ENCODE results near the gene ZNF835.

The ZNF835 gene

GRCh38 chr19:56671613-56671994 lies at the start of gene ZNF835:
Gene ZNF835 (minus strand): TSS chr19:56671757. CDS start chr19:56665198, 6,559 bp downstream.
- Histone ChIP-seq H3K27ac (ENCODE audit: low read length) (peak within 1 kb of the TSS; percentile 46), H3K4me1 (ENCODE audit: control insufficient read depth, insufficient read depth, low read length) (peaks cover 14% of the 10 kb centered on the region), H3K9ac (ENCODE audit: low read length in 2 of 2) (peak within 1 kb of the TSS; percentile 92 to 95), H3K27me3 (ENCODE audit: control insufficient read depth in 1 of 2, insufficient read depth in 2 of 2, low read length in 2 of 2) (no peaks in the 10 kb centered on the region), H3K4me3 (ENCODE audit: low read length in 2 of 2) (peak within 1 kb of the TSS; percentile 99 to 100), H3K36me3 (ENCODE audit: control insufficient read depth in 2 of 2, insufficient read depth in 2 of 2, low read length in 2 of 2) (peaks cover 0 to 4% of the 10 kb centered on the region in 2 donors), H3K9me3 (ENCODE audit: control insufficient read depth in 2 of 2, low read length in 2 of 2) (no peaks in the 10 kb centered on the region)

GRCh38 chr19:56720281-56720680 lies 48.7 kb upstream of the ZNF835 start:
- Histone ChIP-seq H3K4me3 (ENCODE audit: low read length in 2 of 2) (no peak overlapping the region), H3K36me3 (ENCODE audit: control insufficient read depth in 2 of 2, insufficient read depth in 2 of 2, low read length in 2 of 2) (no peaks in the 10 kb centered on the region), H3K4me1 (ENCODE audit: control insufficient read depth, insufficient read depth, low read length) (no peaks in the 10 kb centered on the region), H3K27me3 (ENCODE audit: control insufficient read depth in 1 of 2, insufficient read depth in 2 of 2, low read length in 2 of 2) (peaks cover 0 to 3% of the 10 kb centered on the region in 2 donors), H3K9me3 (ENCODE audit: control insufficient read depth in 2 of 2, low read length in 2 of 2) (no peaks in the 10 kb centered on the region), H3K27ac (ENCODE audit: low read length) (no peak overlapping the region), H3K9ac (ENCODE audit: low read length in 2 of 2) (no peak overlapping the region)

GRCh38 chr19:56718231-56718630 lies 46.7 kb upstream of the ZNF835 start:
- Histone ChIP-seq H3K9ac (ENCODE audit: low read length in 2 of 2) (no peak overlapping the region), H3K27me3 (ENCODE audit: control insufficient read depth in 1 of 2, insufficient read depth in 2 of 2, low read length in 2 of 2) (no peaks in the 10 kb centered on the region), H3K27ac (ENCODE audit: low read length) (no peak overlapping the region), H3K4me1 (ENCODE audit: control insufficient read depth, insufficient read depth, low read length) (no peaks in the 10 kb centered on the region), H3K9me3 (ENCODE audit: control insufficient read depth in 2 of 2, low read length in 2 of 2) (no peaks in the 10 kb centered on the region), H3K4me3 (ENCODE audit: low read length in 2 of 2) (no peak overlapping the region), H3K36me3 (ENCODE audit: control insufficient read depth in 2 of 2, insufficient read depth in 2 of 2, low read length in 2 of 2) (no peaks in the 10 kb centered on the region)

GRCh38 chr19:56712611-56713276 lies 41.2 kb upstream of the ZNF835 start:
- H3K27me3 ChIP-seq (ENCODE audit: control insufficient read depth in 1 of 2, insufficient read depth in 2 of 2, low read length in 2 of 2), result no peaks in the 10 kb centered on the region
- no peaks in the 10 kb centered on the region for H3K9me3 ChIP-seq (ENCODE audit: control insufficient read depth in 2 of 2, low read length in 2 of 2)
- no peaks in the 10 kb centered on the region for H3K4me1 ChIP-seq (ENCODE audit: control insufficient read depth, insufficient read depth, low read length)
- H3K36me3 ChIP-seq (ENCODE audit: control insufficient read depth in 2 of 2, insufficient read depth in 2 of 2, low read length in 2 of 2), result peaks cover 0 to 3% of the 10 kb centered on the region in 2 donors
- H3K9ac ChIP-seq (ENCODE audit: low read length in 2 of 2), result no peak overlapping the region
- no peak overlapping the region for H3K4me3 ChIP-seq (ENCODE audit: low read length in 2 of 2)
- H3K27ac ChIP-seq (ENCODE audit: low read length), result no peak overlapping the region

GRCh38 chr19:56710437-56710836 lies 38.9 kb upstream of the ZNF835 start:
- Histone ChIP-seq H3K4me3 (ENCODE audit: low read length in 2 of 2) (no peak overlapping the region), H3K9me3 (ENCODE audit: control insufficient read depth in 2 of 2, low read length in 2 of 2) (no peaks in the 10 kb centered on the region), H3K36me3 (ENCODE audit: control insufficient read depth in 2 of 2, insufficient read depth in 2 of 2, low read length in 2 of 2) (peaks cover 0 to 3% of the 10 kb centered on the region in 2 donors), H3K27me3 (ENCODE audit: control insufficient read depth in 1 of 2, insufficient read depth in 2 of 2, low read length in 2 of 2) (no peaks in the 10 kb centered on the region), H3K4me1 (ENCODE audit: control insufficient read depth, insufficient read depth, low read length) (no peaks in the 10 kb centered on the region), H3K9ac (ENCODE audit: low read length in 2 of 2) (no peak overlapping the region), H3K27ac (ENCODE audit: low read length) (no peak overlapping the region)

- peaks cover 0 to 3% of the 10 kb centered on the region in 2 donors for H3K36me3 ChIP-seq (ENCODE audit: control insufficient read depth in 2 of 2, insufficient read depth in 2 of 2, low read length in 2 of 2)
- H3K9ac ChIP-seq (ENCODE audit: low read length in 2 of 2), result no peak overlapping the region
- no peaks in the 10 kb centered on the region for H3K4me1 ChIP-seq (ENCODE audit: control insufficient read depth, insufficient read depth, low read length)
- H3K4me3 ChIP-seq (ENCODE audit: low read length in 2 of 2), result no peak overlapping the region
- no peak overlapping the region for H3K27ac ChIP-seq (ENCODE audit: low read length)
- no peaks in the 10 kb centered on the region for H3K27me3 ChIP-seq (ENCODE audit: control insufficient read depth in 1 of 2, insufficient read depth in 2 of 2, low read length in 2 of 2)
- H3K9me3 ChIP-seq (ENCODE audit: control insufficient read depth in 2 of 2, low read length in 2 of 2), result no peaks in the 10 kb centered on the region
Measured at GRCh38 chr19:56707821-56708220, 36.3 kb upstream of the ZNF835 start.

GRCh38 chr19:56705939-56706338 lies 34.4 kb upstream of the ZNF835 start:
- no peak overlapping the region for H3K4me3 ChIP-seq (ENCODE audit: low read length in 2 of 2)
- H3K27ac ChIP-seq (ENCODE audit: low read length), result no peak overlapping the region
- H3K36me3 ChIP-seq (ENCODE audit: control insufficient read depth in 2 of 2, insufficient read depth in 2 of 2, low read length in 2 of 2), result peaks cover 0 to 3% of the 10 kb centered on the region in 2 donors
- no peaks in the 10 kb centered on the region for H3K4me1 ChIP-seq (ENCODE audit: control insufficient read depth, insufficient read depth, low read length)
- no peaks in the 10 kb centered on the region for H3K27me3 ChIP-seq (ENCODE audit: control insufficient read depth in 1 of 2, insufficient read depth in 2 of 2, low read length in 2 of 2)
- no peaks in the 10 kb centered on the region for H3K9me3 ChIP-seq (ENCODE audit: control insufficient read depth in 2 of 2, low read length in 2 of 2)
- no peak overlapping the region for H3K9ac ChIP-seq (ENCODE audit: low read length in 2 of 2)

GRCh38 chr19:56701895-56702294 lies 30.3 kb upstream of the ZNF835 start:
- no peaks in the 10 kb centered on the region for H3K9me3 ChIP-seq (ENCODE audit: control insufficient read depth in 2 of 2, low read length in 2 of 2)
- H3K27ac ChIP-seq (ENCODE audit: low read length), result no peak overlapping the region
- H3K4me1 ChIP-seq (ENCODE audit: control insufficient read depth, insufficient read depth, low read length), result no peaks in the 10 kb centered on the region
- H3K9ac ChIP-seq (ENCODE audit: low read length in 2 of 2), result no peak overlapping the region
- H3K27me3 ChIP-seq (ENCODE audit: control insufficient read depth in 1 of 2, insufficient read depth in 2 of 2, low read length in 2 of 2), result no peaks in the 10 kb centered on the region
- H3K4me3 ChIP-seq (ENCODE audit: low read length in 2 of 2), result no peak overlapping the region
- no peaks in the 10 kb centered on the region for H3K36me3 ChIP-seq (ENCODE audit: control insufficient read depth in 2 of 2, insufficient read depth in 2 of 2, low read length in 2 of 2)

GRCh38 chr19:56699552-56699951 lies 28.0 kb upstream of the ZNF835 start:
- H3K27me3 ChIP-seq (ENCODE audit: control insufficient read depth in 1 of 2, insufficient read depth in 2 of 2, low read length in 2 of 2), result no peaks in the 10 kb centered on the region
- H3K9me3 ChIP-seq (ENCODE audit: control insufficient read depth in 2 of 2, low read length in 2 of 2), result no peaks in the 10 kb centered on the region
- H3K4me3 ChIP-seq (ENCODE audit: low read length in 2 of 2), result no peak overlapping the region
- no peaks in the 10 kb centered on the region for H3K36me3 ChIP-seq (ENCODE audit: control insufficient read depth in 2 of 2, insufficient read depth in 2 of 2, low read length in 2 of 2)
- H3K4me1 ChIP-seq (ENCODE audit: control insufficient read depth, insufficient read depth, low read length), result no peaks in the 10 kb centered on the region
- H3K27ac ChIP-seq (ENCODE audit: low read length), result no peak overlapping the region
- H3K9ac ChIP-seq (ENCODE audit: low read length in 2 of 2), result no peak overlapping the region

GRCh38 chr19:56692206-56692895 lies 20.8 kb upstream of the ZNF835 start:
- Histone ChIP-seq H3K27ac (ENCODE audit: low read length) (no peak overlapping the region), H3K4me1 (ENCODE audit: control insufficient read depth, insufficient read depth, low read length) (no peaks in the 10 kb centered on the region), H3K9ac (ENCODE audit: low read length in 2 of 2) (no peak overlapping the region), H3K36me3 (ENCODE audit: control insufficient read depth in 2 of 2, insufficient read depth in 2 of 2, low read length in 2 of 2) (peaks cover 0 to 2% of the 10 kb centered on the region in 2 donors), H3K4me3 (ENCODE audit: low read length in 2 of 2) (no peak overlapping the region), H3K27me3 (ENCODE audit: control insufficient read depth in 1 of 2, insufficient read depth in 2 of 2, low read length in 2 of 2) (no peaks in the 10 kb centered on the region), H3K9me3 (ENCODE audit: control insufficient read depth in 2 of 2, low read length in 2 of 2) (no peaks in the 10 kb centered on the region)

GRCh38 chr19:56690670-56691069 lies 19.1 kb upstream of the ZNF835 start:
- no peak overlapping the region for H3K4me3 ChIP-seq (ENCODE audit: low read length in 2 of 2)
- H3K9me3 ChIP-seq (ENCODE audit: control insufficient read depth in 2 of 2, low read length in 2 of 2), result no peaks in the 10 kb centered on the region
- H3K9ac ChIP-seq (ENCODE audit: low read length in 2 of 2), result no peak overlapping the region
- no peaks in the 10 kb centered on the region for H3K27me3 ChIP-seq (ENCODE audit: control insufficient read depth in 1 of 2, insufficient read depth in 2 of 2, low read length in 2 of 2)
- H3K36me3 ChIP-seq (ENCODE audit: control insufficient read depth in 2 of 2, insufficient read depth in 2 of 2, low read length in 2 of 2), result peaks cover 0 to 2% of the 10 kb centered on the region in 2 donors
- no peaks in the 10 kb centered on the region for H3K4me1 ChIP-seq (ENCODE audit: control insufficient read depth, insufficient read depth, low read length)
- H3K27ac ChIP-seq (ENCODE audit: low read length), result no peak overlapping the region

Measured in stomach smooth muscle (tissue), 2 donors.